ENCODE measurements around the gene ANO4.
A peak's percentile ranks its signal among the peaks of the same experiment; 100 is the strongest.

Gene ANO4

GRCh38 chr12:100767950-100768349 is 26.6 kb upstream of the ANO4 start:
- no peak for ATAC-seq
- TF ChIP-seq ZFP30 (CRISPR knock-in tag; IDR thresholded peaks at IDR 0.05) (no peak), ESRRG (CRISPR knock-in tag; IDR thresholded peaks at IDR 0.05) (no peak), ZC3H10 (CRISPR knock-in tag; IDR thresholded peaks at IDR 0.05) (no peak), RARB (CRISPR knock-in tag; IDR thresholded peaks at IDR 0.05) (no peak), ISL1 (CRISPR knock-in tag; IDR thresholded peaks at IDR 0.05) (no peak), ZFP3 (CRISPR knock-in tag; IDR thresholded peaks at IDR 0.05) (no peak), GLIS3 (CRISPR knock-in tag; IDR thresholded peaks at IDR 0.05) (no peak), PPARA (CRISPR knock-in tag; IDR thresholded peaks at IDR 0.05; ENCODE audit: borderline replicate concordance) (no peak), CSDC2 (CRISPR knock-in tag; IDR thresholded peaks at IDR 0.05) (no peak), ZNF8 (CRISPR knock-in tag; IDR thresholded peaks at IDR 0.05) (no peak), ZNF70 (CRISPR knock-in tag; IDR thresholded peaks at IDR 0.05) (no peak), PATZ1 (CRISPR knock-in tag; IDR thresholded peaks at IDR 0.05; ENCODE audit: borderline replicate concordance) (no peak), ZNF565 (CRISPR knock-in tag; conservative IDR thresholded peaks at IDR 0.05; ENCODE audit: low read depth) (no peak), TOX (CRISPR knock-in tag; IDR thresholded peaks at IDR 0.05; ENCODE audit: borderline replicate concordance) (no peak), SNAI2 (CRISPR knock-in tag; IDR thresholded peaks at IDR 0.05) (no peak), TSHZ2 (CRISPR knock-in tag; IDR thresholded peaks at IDR 0.05) (no peak), BACH2 (CRISPR knock-in tag; IDR thresholded peaks at IDR 0.05; ENCODE audit: borderline replicate concordance) (no peak)

GRCh38 chr12:100778967-100779590 is 15.5 kb upstream of the ANO4 start:
- TF ChIP-seq RARB (CRISPR knock-in tag; IDR thresholded peaks at IDR 0.05): no peak
- TF ChIP-seq BACH2 (CRISPR knock-in tag; IDR thresholded peaks at IDR 0.05; ENCODE audit: borderline replicate concordance): no peak
- no peak for TF ChIP-seq ARNTL (CRISPR knock-in tag; IDR thresholded peaks at IDR 0.05; ENCODE audit: borderline replicate concordance, low read depth)
- TF ChIP-seq CREB5 (CRISPR knock-in tag; IDR thresholded peaks at IDR 0.05; ENCODE audit: low read depth): no peak
- TF ChIP-seq GLIS3 (CRISPR knock-in tag; IDR thresholded peaks at IDR 0.05): no peak
- TF ChIP-seq TSHZ2 (CRISPR knock-in tag; IDR thresholded peaks at IDR 0.05): no peak
- no peak for TF ChIP-seq ZFP30 (CRISPR knock-in tag; IDR thresholded peaks at IDR 0.05)
- TF ChIP-seq SNAI2 (CRISPR knock-in tag; IDR thresholded peaks at IDR 0.05): no peak
- ATAC-seq: no peak

GRCh38 chr12:100789146-100789545 is 5.4 kb upstream of the ANO4 start:
- TF ChIP-seq ZNF565 (CRISPR knock-in tag; conservative IDR thresholded peaks at IDR 0.05; ENCODE audit: low read depth) (no peak), TCF4 (CRISPR knock-in tag; IDR thresholded peaks at IDR 0.05; ENCODE audit: borderline replicate concordance) (no peak), PATZ1 (CRISPR knock-in tag; IDR thresholded peaks at IDR 0.05; ENCODE audit: borderline replicate concordance) (no peak), BACH2 (CRISPR knock-in tag; IDR thresholded peaks at IDR 0.05; ENCODE audit: borderline replicate concordance) (no peak), ZFP3 (CRISPR knock-in tag; IDR thresholded peaks at IDR 0.05) (no peak), GLIS3 (CRISPR knock-in tag; IDR thresholded peaks at IDR 0.05) (no peak), ZC3H10 (CRISPR knock-in tag; IDR thresholded peaks at IDR 0.05) (no peak), ZNF8 (CRISPR knock-in tag; IDR thresholded peaks at IDR 0.05) (no peak), ZFP30 (CRISPR knock-in tag; IDR thresholded peaks at IDR 0.05) (no peak), RARB (CRISPR knock-in tag; IDR thresholded peaks at IDR 0.05) (no peak), POU6F1 (CRISPR knock-in tag; IDR thresholded peaks at IDR 0.05; ENCODE audit: borderline replicate concordance, low read depth) (no peak), ISL1 (CRISPR knock-in tag; IDR thresholded peaks at IDR 0.05) (no peak), OSR1 (CRISPR knock-in tag; IDR thresholded peaks at IDR 0.05) (no peak), CSRNP3 (CRISPR knock-in tag; IDR thresholded peaks at IDR 0.05) (no peak), ZNF70 (CRISPR knock-in tag; IDR thresholded peaks at IDR 0.05) (no peak)
- peak; percentile 34; the same call in 1 of the 3 replicates for ATAC-seq
